Glomerular visceral epithelial cell (primary cell): Measurements from ENCODE around the gene ATRN.

Experiments used
- DNase-seq: peaks from one replicate; pipeline ENCODE4 v3.0.0-alpha.2; 2016; ENCODE audit errors: extremely low spot score

The ATRN gene

GRCh38 chr20:3696200-3696599 is 225.4 kb downstream of the ATRN start:
- no peak for DNase-seq

DNA sequence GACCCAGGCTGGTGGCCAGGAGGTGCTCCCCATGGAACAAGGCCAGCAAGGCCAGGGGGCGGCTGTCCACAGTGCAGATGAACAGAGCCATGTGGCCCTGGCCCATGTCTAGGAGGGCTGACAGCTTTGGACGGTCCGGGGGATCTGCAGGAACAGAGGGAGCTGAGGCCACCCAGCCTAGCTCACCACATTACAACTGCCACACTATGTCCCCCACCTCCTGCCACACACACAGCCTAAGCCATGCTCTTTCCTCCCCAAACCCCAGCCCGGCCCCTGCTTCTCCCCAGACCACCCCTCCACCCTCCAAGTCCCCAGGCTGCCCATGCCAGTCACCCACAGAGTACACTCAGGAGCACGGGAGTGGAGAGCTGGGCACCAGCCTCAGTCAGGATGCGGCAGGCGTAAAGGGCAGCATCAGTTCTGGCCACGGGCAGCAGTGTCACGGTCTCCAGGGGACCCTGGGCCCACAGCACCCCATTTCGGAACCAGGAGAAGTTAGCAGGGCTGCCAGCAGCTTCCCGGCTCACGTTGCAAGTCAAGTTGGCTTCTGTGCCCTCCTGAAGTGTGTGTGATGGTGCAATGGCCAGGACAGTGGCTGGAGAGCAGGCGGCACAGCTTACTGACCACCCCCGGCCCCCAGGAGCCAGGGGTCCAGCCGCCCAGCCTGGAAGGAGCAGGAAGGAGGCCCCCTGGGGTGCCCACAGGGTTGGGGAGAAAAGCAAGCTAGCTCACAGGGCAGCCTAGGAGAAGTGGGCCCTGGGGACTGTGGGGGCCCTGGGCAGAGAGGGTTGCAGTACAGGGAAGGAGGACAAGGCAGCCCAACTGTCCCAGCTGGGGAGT is 226.1 kb downstream of the ATRN start:
- DNase-seq = no peak

DNA sequence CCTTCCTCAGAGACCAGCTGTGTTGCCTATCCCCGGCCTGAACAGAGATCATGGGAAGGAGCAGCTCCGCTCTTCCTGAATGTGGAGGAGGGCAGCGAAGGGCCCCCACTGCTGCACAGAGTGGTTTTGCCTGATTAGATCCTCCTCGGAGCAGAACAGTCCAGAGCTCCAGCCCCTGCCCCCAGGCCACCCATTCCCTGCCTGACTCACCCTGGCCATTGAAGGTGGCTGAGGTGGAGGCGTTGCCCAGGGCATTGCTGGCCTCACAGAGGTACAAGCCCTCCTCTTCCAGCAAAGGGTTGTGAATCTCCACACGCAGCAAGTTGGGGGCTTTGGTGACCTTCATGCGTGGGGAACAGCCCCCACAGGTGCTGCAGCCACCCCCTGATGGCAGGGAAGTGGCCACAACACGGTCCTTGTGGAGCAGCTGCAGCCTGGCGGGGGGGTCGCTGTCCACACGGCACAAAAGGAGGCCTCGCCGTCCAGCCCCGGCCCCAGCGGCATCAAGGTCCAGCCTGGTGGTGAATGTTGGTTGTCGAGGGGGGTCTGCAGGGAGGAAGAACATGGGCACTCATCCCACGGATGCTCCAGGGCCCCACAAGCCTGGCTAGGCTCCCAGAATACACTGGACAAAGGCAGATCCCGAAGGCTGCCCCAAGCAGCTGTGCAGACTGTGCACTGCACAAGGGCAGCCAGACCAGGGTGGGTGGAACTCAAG is 226.9 kb downstream of the ATRN start:
- no peak for DNase-seq

GRCh38 chr20:3698591-3699001 is 227.8 kb downstream of the ATRN start:
- DNase-seq = no peak

- DNase-seq = no peak
Measured at GRCh38 chr20:3699037-3699436, 228.2 kb downstream of the ATRN start.
